ENCODE measurements around the gene DVL2. TPM values are rescaled to one million over a fixed set of nuclear protein-coding genes. Genes with fewer than 3 reads are reported as not detected.
A peak's percentile ranks its signal among the peaks of the same experiment; 100 is the strongest.

Gene DVL2
- total and polyA plus RNA-seq, 4 donors: 3.4 to 24.5 (median 11.3) TPM

DNA sequence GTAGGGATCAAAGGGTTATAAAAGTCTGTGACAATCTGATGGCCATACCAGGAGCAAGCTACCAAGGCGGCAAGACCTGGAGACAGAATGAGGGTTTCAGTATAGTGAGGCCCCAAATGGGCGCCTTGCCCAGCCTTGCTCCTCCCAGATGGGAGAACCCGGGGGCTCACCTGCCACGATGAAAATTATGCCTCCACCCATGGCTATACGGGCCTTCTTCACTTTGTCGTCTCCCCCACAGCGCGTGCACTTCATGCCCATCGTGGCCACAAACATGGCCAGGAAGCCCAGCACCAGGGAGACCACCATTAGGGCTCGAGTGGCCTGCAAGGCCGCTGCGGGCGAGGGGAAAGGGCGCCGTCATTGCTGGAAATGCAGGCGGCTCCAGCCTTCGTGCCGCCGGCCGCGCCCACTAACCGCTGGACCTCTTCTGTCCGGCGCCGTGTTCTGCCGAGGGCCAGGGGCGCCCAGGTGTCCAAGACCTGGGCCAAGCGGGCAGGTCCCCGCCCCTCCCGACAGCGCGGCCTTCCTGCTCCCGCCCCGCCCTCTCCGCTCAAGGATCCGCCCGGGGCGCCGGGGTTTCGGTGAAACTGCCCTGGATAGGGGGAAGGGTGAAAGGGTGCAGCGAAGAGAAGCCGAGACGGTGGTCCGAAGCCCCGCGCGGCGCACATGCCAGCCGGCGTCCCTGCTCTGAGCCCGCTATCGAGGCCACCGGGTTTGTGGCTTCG, 26.5 kb upstream of the DVL2 start:
- DNase-seq (ENCODE audit: low spot score): peak; percentile 67
- Histone ChIP-seq H3K4me1 (ENCODE audit: control insufficient read depth in 4 of 4, insufficient read depth in 4 of 4, low read length in 3 of 4) (peaks cover 13 to 53% (median 32%) of the 10 kb centered on the region in 4 donors), H3K4me3 (ENCODE audit: low read depth in 1 of 3, low read length in 3 of 3) (peak overlapping the region; percentile 63 to 68 (median 65)), H3K9me3 (ENCODE audit: control insufficient read depth in 4 of 4, low read length in 3 of 4) (no peaks in the 10 kb centered on the region), H3K27me3 (ENCODE audit: control insufficient read depth in 4 of 4, insufficient read depth in 4 of 4, low read length in 3 of 4) (no peaks in the 10 kb centered on the region), H3K9ac (ENCODE audit: low read depth in 1 of 2, low read length in 2 of 2) (peak overlapping the region; percentile 72 to 78), H3K27ac (ENCODE audit: low read depth in 1 of 2, low read length in 2 of 2) (peak overlapping the region; percentile 83 to 87), H3K36me3 (ENCODE audit: control insufficient read depth in 4 of 4, insufficient read depth in 3 of 4, low read depth in 1 of 4, low read length in 3 of 4) (peaks cover 0 to 10% (median 6%) of the 10 kb centered on the region in 4 donors)
- peak; percentile 73 for TF ChIP-seq YY1 (IDR thresholded peaks at IDR 0.05)
- peak; percentile 30 for TF ChIP-seq SP1 (IDR thresholded peaks at IDR 0.05)
- no peak for TF ChIP-seq ATF3 (IDR thresholded peaks at IDR 0.05)
- peak in 1 of 2 donors; percentile 6 for TF ChIP-seq RAD21 (IDR thresholded peaks at IDR 0.05)
- no peak for TF ChIP-seq EGR1 (IDR thresholded peaks at IDR 0.05; ENCODE audit: low read depth in 2 of 2)
- TF ChIP-seq, protein P1, sequence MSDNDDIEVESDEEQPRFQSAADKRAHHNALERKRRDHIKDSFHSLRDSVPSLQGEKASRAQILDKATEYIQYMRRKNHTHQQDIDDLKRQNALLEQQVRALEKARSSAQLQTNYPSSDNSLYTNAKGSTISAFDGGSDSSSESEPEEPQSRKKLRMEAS (IDR thresholded peaks at IDR 0.05): no peak
- peak; percentile 68 for TF ChIP-seq REST (IDR thresholded peaks at IDR 0.05)
- no peak for TF ChIP-seq NR2F2 (IDR thresholded peaks at IDR 0.05)
- TF ChIP-seq HNF4A (conservative IDR thresholded peaks at IDR 0.05): peak in 1 of 2 donors; percentile 44
- 7% methylated on average over 54 of the region's 54 CpGs for WGBS

- H3K9ac ChIP-seq (ENCODE audit: low read depth in 1 of 2, low read length in 2 of 2): peak overlapping the region; percentile 72 to 78
- H3K27ac ChIP-seq (ENCODE audit: low read depth in 1 of 2, low read length in 2 of 2): peak overlapping the region; percentile 83 to 87
- peaks cover 13 to 53% (median 32%) of the 10 kb centered on the region in 4 donors for H3K4me1 ChIP-seq (ENCODE audit: control insufficient read depth in 4 of 4, insufficient read depth in 4 of 4, low read length in 3 of 4)
Observed at GRCh38 chr17:7260151-7260550, 25.8 kb upstream of the DVL2 start.

More at GRCh38 chr17:7260151-7260550, 25.8 kb upstream of the DVL2 start:
- 49% methylated on average over 4 of the region's 4 CpGs for whole genome bisulfite sequencing
- no peak for TF ChIP-seq RAD21 (IDR thresholded peaks at IDR 0.05)
- TF ChIP-seq ZBTB33 (IDR thresholded peaks at IDR 0.05): no peak
- TF ChIP-seq YY1 (IDR thresholded peaks at IDR 0.05): no peak
- no peak for TF ChIP-seq ATF3 (IDR thresholded peaks at IDR 0.05)
- TF ChIP-seq, protein P2, sequence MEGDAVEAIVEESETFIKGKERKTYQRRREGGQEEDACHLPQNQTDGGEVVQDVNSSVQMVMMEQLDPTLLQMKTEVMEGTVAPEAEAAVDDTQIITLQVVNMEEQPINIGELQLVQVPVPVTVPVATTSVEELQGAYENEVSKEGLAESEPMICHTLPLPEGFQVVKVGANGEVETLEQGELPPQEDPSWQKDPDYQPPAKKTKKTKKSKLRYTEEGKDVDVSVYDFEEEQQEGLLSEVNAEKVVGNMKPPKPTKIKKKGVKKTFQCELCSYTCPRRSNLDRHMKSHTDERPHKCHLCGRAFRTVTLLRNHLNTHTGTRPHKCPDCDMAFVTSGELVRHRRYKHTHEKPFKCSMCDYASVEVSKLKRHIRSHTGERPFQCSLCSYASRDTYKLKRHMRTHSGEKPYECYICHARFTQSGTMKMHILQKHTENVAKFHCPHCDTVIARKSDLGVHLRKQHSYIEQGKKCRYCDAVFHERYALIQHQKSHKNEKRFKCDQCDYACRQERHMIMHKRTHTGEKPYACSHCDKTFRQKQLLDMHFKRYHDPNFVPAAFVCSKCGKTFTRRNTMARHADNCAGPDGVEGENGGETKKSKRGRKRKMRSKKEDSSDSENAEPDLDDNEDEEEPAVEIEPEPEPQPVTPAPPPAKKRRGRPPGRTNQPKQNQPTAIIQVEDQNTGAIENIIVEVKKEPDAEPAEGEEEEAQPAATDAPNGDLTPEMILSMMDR (IDR thresholded peaks at IDR 0.05; ENCODE audit: low read depth, low read length, missing input control): no peak
- no peak for TF ChIP-seq GABPA (IDR thresholded peaks at IDR 0.05 in 1 of 2, conservative IDR thresholded peaks at IDR 0.05 in 1 of 2)
- no peak for TF ChIP-seq JUND (IDR thresholded peaks at IDR 0.05)
- no peak for TF ChIP-seq TAF1 (conservative IDR thresholded peaks at IDR 0.05)
- no peak for TF ChIP-seq FOXA2 (IDR thresholded peaks at IDR 0.05)
- TF ChIP-seq NR2F2 (IDR thresholded peaks at IDR 0.05): no peak
- TF ChIP-seq EGR1 (IDR thresholded peaks at IDR 0.05; ENCODE audit: low read depth in 2 of 2): no peak
- TF ChIP-seq HNF4G (IDR thresholded peaks at IDR 0.05): no peak
- TF ChIP-seq REST (IDR thresholded peaks at IDR 0.05): no peak
- no peak for TF ChIP-seq FOXA1 (IDR thresholded peaks at IDR 0.05)
- TF ChIP-seq RXRA (IDR thresholded peaks at IDR 0.05): no peak
- TF ChIP-seq SP1 (IDR thresholded peaks at IDR 0.05): no peak
- no peak for TF ChIP-seq HNF4A (conservative IDR thresholded peaks at IDR 0.05)
- TF ChIP-seq, protein P1 (IDR thresholded peaks at IDR 0.05): no peak
- DNase-seq (ENCODE audit: low spot score): no peak
- no peaks in the 10 kb centered on the region for H3K27me3 ChIP-seq (ENCODE audit: control insufficient read depth in 4 of 4, insufficient read depth in 4 of 4, low read length in 3 of 4)
- peaks cover 0 to 10% (median 6%) of the 10 kb centered on the region in 4 donors for H3K36me3 ChIP-seq (ENCODE audit: control insufficient read depth in 4 of 4, insufficient read depth in 3 of 4, low read depth in 1 of 4, low read length in 3 of 4)
- H3K4me3 ChIP-seq (ENCODE audit: low read depth in 1 of 3, low read length in 3 of 3): peak overlapping the region; percentile 63 to 68 (median 65)
- no peaks in the 10 kb centered on the region for H3K9me3 ChIP-seq (ENCODE audit: control insufficient read depth in 4 of 4, low read length in 3 of 4)
